Astrocyte (in vitro differentiated cells and primary cell): Measurements from ENCODE around the gene GALNT3. TPM values are rescaled to one million over a fixed set of nuclear protein-coding genes. Genes with fewer than 3 reads are reported as not detected.

Source experiments
- DNase-seq: peaks from one replicate; pipeline ENCODE4 v3.0.0-alpha.2; 2010; ENCODE audit warnings: low read depth
- FAIRE-seq: peaks from 2 replicates; lab custom pipeline; 2011; peaks lifted over from hg19 to GRCh38; lab: Jason Lieb, UNC
- H2AFZ ChIP-seq: 2 replicates; pipeline ENCODE4 v1.6.0; 2012; ENCODE audit warnings: low read depth, low read length, inconsistent platforms
- H3K27ac ChIP-seq: 2 replicates; pipeline ENCODE4 v1.5.1; 2011; ENCODE audit warnings: low read depth, low read length, inconsistent platforms
- H3K27me3 ChIP-seq: 2 replicates; pipeline ENCODE4 v1.6.0; 2011; ENCODE audit warnings: low read length, inconsistent platforms; ENCODE audit not compliant: insufficient read depth
- H3K36me3 ChIP-seq: 2 replicates; pipeline ENCODE4 v1.5.1; 2011; ENCODE audit warnings: low read length, inconsistent platforms; ENCODE audit not compliant: insufficient read depth
- H3K4me1 ChIP-seq: 2 replicates; pipeline ENCODE4 v1.5.1; 2011; ENCODE audit warnings: low read length, inconsistent platforms; ENCODE audit not compliant: insufficient read depth
- H3K4me2 ChIP-seq: 2 replicates; pipeline ENCODE4 v1.6.0; 2012; ENCODE audit warnings: low read length, inconsistent platforms
- H3K4me3 ChIP-seq: 2 replicates; pipeline ENCODE4 v1.5.1; 2011; ENCODE audit warnings: low read depth, mild to moderate bottlenecking, low read length, inconsistent platforms; ENCODE audit not compliant: insufficient read depth
- H3K79me2 ChIP-seq: 2 replicates; pipeline ENCODE4 v1.6.0; 2012; ENCODE audit warnings: mild to moderate bottlenecking, low read length, inconsistent platforms; ENCODE audit not compliant: insufficient read depth
- H3K9ac ChIP-seq: 2 replicates; pipeline ENCODE4 v1.6.0; 2012; ENCODE audit warnings: mild to moderate bottlenecking, low read length, inconsistent platforms
- H3K9me3 ChIP-seq: 2 replicates; pipeline ENCODE4 v1.5.1; 2012; ENCODE audit warnings: low read depth, mild to moderate bottlenecking, low read length, inconsistent platforms; ENCODE audit not compliant: insufficient read depth
- H4K20me1 ChIP-seq: 2 replicates; pipeline ENCODE4 v1.6.0; 2012; ENCODE audit warnings: low read length, inconsistent platforms; ENCODE audit not compliant: insufficient read depth
- H3K27ac Mint-ChIP-seq: one replicate; pipeline ENCODE4 v1.8.0; 2021; ENCODE audit warnings: mild to moderate bottlenecking, mixed read lengths; ENCODE audit not compliant: unreplicated experiment
- H3K27me3 Mint-ChIP-seq: one replicate; pipeline ENCODE4 v1.8.0; 2021; ENCODE audit warnings: low read depth, mixed read lengths; ENCODE audit not compliant: unreplicated experiment
- H3K36me3 Mint-ChIP-seq: one replicate; pipeline ENCODE4 v1.8.0; 2021; ENCODE audit warnings: low read depth, mixed read lengths; ENCODE audit not compliant: unreplicated experiment
- H3K4me1 Mint-ChIP-seq: one replicate; pipeline ENCODE4 v1.8.0; 2021; ENCODE audit warnings: low read depth, mixed read lengths; ENCODE audit not compliant: unreplicated experiment
- H3K4me3 Mint-ChIP-seq: one replicate; pipeline ENCODE4 v1.8.0; 2021; ENCODE audit warnings: mild to moderate bottlenecking, moderate library complexity, mixed read lengths; ENCODE audit not compliant: unreplicated experiment
- H3K9me3 Mint-ChIP-seq: one replicate; pipeline ENCODE4 v1.8.0; 2021; ENCODE audit warnings: mild to moderate bottlenecking, mixed read lengths; ENCODE audit not compliant: unreplicated experiment
- EZH2 ChIP-seq: IDR thresholded peaks from 2 replicates; pipeline ENCODE4 v1.6.1; 2012; ENCODE audit warnings: mild to moderate bottlenecking, low read length, inconsistent platforms; ENCODE audit not compliant: insufficient read depth
- total RNA-seq: library from RNA; stranded (reverse); gene quantifications from 2 replicates; pipeline ENCODE4 v1.2.1, GENCODE V29; 2021
- TF ChIP-seq, protein P1 (sequence below): IDR thresholded peaks from 2 replicates; pipeline ENCODE4 v1.5.1; 2011; ENCODE audit warnings: low read depth, mild to moderate bottlenecking, inconsistent platforms, low read length, moderate library complexity; ENCODE audit not compliant: insufficient read depth

The GALNT3 gene
- total RNA-seq, 1 donor from 2014 or later: 16.4 TPM

DNA sequence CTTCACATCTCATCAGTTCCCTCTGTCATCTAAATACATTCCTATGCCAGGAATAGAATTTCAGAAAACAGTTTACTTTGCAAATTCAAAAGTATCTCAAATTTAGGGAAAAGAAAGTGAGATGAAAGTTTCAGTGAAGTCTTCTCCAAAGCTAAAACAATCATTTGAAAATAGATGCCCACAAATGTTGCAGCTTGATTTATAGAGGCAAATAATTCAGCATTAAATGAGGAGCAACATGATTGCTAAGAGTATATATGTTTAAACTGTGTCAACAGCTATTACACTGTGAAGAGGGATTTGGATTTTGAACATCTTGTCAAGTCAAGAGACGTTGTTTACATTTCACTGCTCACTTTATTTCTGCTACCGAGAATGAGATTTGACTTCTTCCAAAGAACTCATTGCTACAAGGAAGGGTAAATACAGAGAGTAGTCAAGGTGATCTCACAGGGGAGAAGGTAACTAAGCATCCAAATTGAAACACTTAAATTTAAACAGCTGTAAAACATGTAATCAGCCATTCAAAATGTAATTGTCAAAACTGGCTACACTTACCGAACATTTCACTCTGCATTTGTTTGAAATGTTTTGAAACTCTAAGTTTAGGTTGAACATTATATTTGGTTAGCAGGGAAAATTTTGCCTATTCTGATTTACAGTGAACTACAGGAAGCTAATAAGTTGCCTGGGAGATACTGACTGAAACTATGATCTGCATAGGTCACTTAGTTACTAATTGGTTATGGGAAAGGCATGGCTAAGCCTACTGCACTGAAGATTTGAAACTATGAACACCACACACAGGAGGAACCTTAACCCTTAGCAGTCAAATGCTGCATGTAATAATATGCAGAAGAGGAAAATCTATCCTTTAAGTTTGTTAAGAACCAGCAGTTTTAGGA is 33.2 kb upstream of the GALNT3 start:
- TF ChIP-seq EZH2: no peak
- TF ChIP-seq, protein P1, sequence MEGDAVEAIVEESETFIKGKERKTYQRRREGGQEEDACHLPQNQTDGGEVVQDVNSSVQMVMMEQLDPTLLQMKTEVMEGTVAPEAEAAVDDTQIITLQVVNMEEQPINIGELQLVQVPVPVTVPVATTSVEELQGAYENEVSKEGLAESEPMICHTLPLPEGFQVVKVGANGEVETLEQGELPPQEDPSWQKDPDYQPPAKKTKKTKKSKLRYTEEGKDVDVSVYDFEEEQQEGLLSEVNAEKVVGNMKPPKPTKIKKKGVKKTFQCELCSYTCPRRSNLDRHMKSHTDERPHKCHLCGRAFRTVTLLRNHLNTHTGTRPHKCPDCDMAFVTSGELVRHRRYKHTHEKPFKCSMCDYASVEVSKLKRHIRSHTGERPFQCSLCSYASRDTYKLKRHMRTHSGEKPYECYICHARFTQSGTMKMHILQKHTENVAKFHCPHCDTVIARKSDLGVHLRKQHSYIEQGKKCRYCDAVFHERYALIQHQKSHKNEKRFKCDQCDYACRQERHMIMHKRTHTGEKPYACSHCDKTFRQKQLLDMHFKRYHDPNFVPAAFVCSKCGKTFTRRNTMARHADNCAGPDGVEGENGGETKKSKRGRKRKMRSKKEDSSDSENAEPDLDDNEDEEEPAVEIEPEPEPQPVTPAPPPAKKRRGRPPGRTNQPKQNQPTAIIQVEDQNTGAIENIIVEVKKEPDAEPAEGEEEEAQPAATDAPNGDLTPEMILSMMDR: no peak
- Histone ChIP-seq H3K4me3 (no peak overlapping the region), H3K4me1 (no peaks in the 10 kb centered on the region), H2AFZ (no peak overlapping the region), H3K79me2 (no peaks in the 10 kb centered on the region), H3K9ac (no peak overlapping the region), H3K9me3 (no peaks in the 10 kb centered on the region), H3K27me3 (no peaks in the 10 kb centered on the region), H3K27ac (no peak overlapping the region), H3K4me2 (no peak overlapping the region), H3K36me3 (no peaks in the 10 kb centered on the region), H4K20me1 (no peaks in the 10 kb centered on the region)
- Mint-ChIP-seq H3K4me1 (peaks cover 25% of the 10 kb centered on the region), H3K9me3 (no peaks in the 10 kb centered on the region), H3K4me3 (no peak overlapping the region), H3K36me3 (no peaks in the 10 kb centered on the region), H3K27me3 (no peaks in the 10 kb centered on the region), H3K27ac (no peak overlapping the region)
- peak; percentile 41 for FAIRE-seq
- no peak for DNase-seq

DNA sequence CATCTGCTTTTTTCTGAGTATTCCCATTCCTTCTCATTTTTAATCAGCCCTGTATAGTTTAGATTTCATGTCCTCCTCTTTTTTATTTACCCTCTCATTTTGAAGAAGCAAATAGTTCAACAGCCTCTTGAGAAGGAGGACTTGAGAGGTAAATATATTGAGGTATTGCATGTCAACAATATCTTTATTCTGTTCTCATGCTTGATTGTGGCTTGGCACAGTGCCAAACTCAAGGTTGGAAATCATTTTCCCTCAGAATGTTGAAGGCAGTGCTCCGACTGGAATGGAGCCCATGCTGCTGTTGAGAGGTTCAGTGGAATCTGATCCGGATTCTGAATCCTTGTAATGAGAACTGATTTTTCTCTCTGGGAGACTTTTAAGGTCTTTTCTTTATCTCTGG is 31.0 kb upstream of the GALNT3 start:
- Mint-ChIP-seq H3K36me3 (no peaks in the 10 kb centered on the region), H3K4me3 (no peak overlapping the region), H3K4me1 (peaks cover 19% of the 10 kb centered on the region), H3K27me3 (no peaks in the 10 kb centered on the region), H3K27ac (no peak overlapping the region), H3K9me3 (no peaks in the 10 kb centered on the region)
- FAIRE-seq (no peak), DNase-seq (peak; percentile 77)
- H3K9ac ChIP-seq: no peak overlapping the region
- H3K27ac ChIP-seq: no peak overlapping the region
- no peak overlapping the region for H2AFZ ChIP-seq
- no peaks in the 10 kb centered on the region for H4K20me1 ChIP-seq
- no peak overlapping the region for H3K4me3 ChIP-seq
- no peaks in the 10 kb centered on the region for H3K4me1 ChIP-seq
- H3K27me3 ChIP-seq: no peaks in the 10 kb centered on the region
- TF ChIP-seq, protein P1: no peak
- TF ChIP-seq EZH2: no peak
- H3K4me2 ChIP-seq: no peak overlapping the region
- no peaks in the 10 kb centered on the region for H3K36me3 ChIP-seq
- H3K79me2 ChIP-seq: no peaks in the 10 kb centered on the region
- no peaks in the 10 kb centered on the region for H3K9me3 ChIP-seq

DNA sequence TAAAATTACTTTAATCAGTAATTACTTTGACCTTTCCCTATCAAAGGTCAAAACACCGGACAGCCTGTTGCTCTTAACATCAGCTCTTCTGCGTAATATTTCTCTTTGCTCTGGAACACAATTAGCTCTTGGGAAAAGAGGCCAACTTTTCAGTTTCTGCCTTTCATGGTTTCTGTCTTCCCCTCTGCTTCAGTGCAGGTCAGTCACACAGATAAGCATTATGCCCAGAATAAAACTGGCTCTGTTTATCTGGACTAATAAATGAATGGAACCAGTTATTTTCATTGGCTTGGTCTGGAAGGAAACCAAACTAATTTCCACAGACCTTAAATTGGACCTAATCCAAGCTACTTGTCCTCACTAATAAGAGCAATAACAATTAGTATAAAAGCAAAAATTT is 26.2 kb upstream of the GALNT3 start:
- Histone ChIP-seq H3K9ac (no peak overlapping the region), H3K4me2 (no peak overlapping the region), H4K20me1 (no peaks in the 10 kb centered on the region), H3K79me2 (no peaks in the 10 kb centered on the region), H3K4me3 (no peak overlapping the region), H3K27me3 (no peaks in the 10 kb centered on the region), H3K36me3 (no peaks in the 10 kb centered on the region), H3K27ac (no peak overlapping the region), H2AFZ (no peak overlapping the region), H3K9me3 (no peaks in the 10 kb centered on the region), H3K4me1 (no peaks in the 10 kb centered on the region)
- Mint-ChIP-seq H3K36me3 (no peaks in the 10 kb centered on the region), H3K4me1 (peaks cover 14% of the 10 kb centered on the region), H3K27ac (no peak overlapping the region), H3K9me3 (no peaks in the 10 kb centered on the region), H3K4me3 (no peak overlapping the region), H3K27me3 (no peaks in the 10 kb centered on the region)
- TF ChIP-seq, protein P1: no peak
- TF ChIP-seq EZH2: no peak
- DNase-seq (no peak), FAIRE-seq (no peak)
